ENCODE measurements around the gene ABCC8.

DNA sequence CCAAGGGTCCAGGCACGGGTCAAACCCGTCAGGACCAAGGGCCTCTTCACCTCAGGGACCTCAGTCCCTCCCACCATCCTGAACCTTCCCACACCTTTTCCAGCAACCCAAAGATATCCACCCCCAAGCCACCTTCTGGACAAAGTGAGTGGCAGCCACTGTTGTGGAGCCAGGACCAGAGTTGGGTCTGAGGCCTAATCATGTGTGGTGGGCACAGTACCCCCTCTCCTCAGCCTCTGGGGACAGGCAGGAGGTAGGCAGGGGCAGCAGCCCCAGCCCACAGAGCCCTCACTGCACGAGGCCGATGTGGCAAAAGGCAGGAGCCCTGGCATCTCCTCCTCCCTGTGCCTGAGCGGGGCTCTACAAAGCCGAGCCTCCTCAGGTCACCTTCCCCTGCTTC lies 90.7 kb downstream of the ABCC8 start:
- TF ChIP-seq POLR2AphosphoS5 (IDR thresholded peaks at IDR 0.05; ENCODE audit: borderline replicate concordance, low read depth, low read length), result no peak
- TF ChIP-seq EZH2 (IDR thresholded peaks at IDR 0.05), result no peak
- TF ChIP-seq FOXP2 (optimal IDR thresholded peaks at IDR 0.05; ENCODE audit: control extremely low read depth, extremely low read length, insufficient read depth), result no peak

Data from SK-N-MC (cell line).